GM19239 (cell line): ENCODE data around the gene AAK1.
"Not testable (repeated sequence)": the region's sequence is repeated elsewhere in the genome, so short reads cannot be mapped to it uniquely, and the experiment has no call there.

Source experiments
- DNase-seq: peaks from one replicate; pipeline ENCODE4 v3.0.0; 2011; ENCODE audit warnings: low spot score; ENCODE audit not compliant: insufficient read length
- FAIRE-seq: peaks from 2 replicates; lab custom pipeline; 2011; peaks lifted over from hg19 to GRCh38; lab: Jason Lieb, UNC

The AAK1 gene

DNA sequence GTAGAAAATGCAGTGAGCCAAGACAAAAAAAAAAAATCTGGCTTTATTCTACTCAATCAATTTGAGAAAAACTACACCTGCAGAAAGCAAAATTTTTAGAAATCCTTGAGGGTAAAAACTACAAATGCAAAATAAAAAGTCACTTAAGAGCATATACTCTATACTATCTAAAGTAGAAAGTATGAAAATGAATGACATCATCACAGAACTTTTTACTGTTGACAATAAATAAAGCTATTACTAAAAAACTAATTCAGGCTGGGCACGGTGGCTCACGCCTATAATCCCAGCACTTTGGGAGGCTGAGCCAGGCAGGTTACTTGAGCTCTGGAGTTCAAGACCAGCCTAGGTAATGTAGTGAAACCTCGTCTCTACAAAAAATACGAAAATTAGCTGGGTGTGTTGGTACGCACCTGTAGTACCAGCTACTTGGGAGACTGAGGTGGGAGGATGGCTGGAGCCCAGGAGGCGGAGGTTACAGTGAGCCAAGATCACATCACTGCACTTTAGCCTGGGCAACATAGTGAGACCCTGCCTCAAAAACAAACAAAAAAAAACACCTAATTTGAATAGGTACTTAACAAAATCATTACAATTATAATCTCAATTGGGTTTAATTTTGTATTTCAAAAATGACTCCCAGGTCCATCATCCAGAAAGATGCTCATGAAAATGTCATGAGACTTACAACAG is 213.9 kb downstream of the AAK1 start:
- FAIRE-seq (no peak), DNase-seq (no peak)

DNA sequence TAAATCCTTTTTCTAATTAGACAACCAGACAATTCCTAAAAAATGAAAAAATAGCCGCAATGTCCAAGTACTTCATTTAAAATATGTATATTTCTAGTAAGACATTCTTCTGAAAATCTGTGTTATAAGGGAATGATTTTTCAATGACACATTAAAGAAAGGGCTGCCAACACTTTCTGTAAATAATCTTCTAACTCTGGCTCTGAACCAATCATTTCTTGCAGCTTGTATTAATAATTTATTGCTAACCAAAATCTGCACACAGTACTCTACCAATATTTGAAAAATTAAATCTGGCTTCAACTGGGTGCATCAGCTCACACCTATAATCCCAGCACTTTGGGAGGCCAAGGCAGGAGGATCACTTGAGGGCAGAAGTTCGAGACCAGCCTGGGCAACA is 214.6 kb downstream of the AAK1 start:
- FAIRE-seq (no peak), DNase-seq (no peak)

DNA sequence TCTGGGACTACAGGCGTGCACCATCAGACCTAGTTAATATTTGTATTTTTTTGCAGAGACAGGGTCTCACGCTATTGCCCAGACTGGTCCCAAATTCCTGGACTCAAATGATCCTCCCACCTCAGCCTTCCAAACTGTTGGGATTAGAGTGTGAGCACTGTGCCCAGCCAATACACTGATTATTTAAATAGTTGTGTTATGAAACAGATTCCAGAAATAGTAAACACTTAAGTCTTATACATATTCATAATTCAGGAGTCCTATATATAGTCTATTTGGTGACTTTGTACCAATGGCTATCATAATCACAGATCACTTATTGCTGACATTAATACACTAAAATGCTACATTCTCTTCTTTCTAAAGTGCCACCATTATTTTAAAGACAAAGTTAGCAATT is 219.1 kb downstream of the AAK1 start:
- DNase-seq (no peak), FAIRE-seq (no peak)

DNA sequence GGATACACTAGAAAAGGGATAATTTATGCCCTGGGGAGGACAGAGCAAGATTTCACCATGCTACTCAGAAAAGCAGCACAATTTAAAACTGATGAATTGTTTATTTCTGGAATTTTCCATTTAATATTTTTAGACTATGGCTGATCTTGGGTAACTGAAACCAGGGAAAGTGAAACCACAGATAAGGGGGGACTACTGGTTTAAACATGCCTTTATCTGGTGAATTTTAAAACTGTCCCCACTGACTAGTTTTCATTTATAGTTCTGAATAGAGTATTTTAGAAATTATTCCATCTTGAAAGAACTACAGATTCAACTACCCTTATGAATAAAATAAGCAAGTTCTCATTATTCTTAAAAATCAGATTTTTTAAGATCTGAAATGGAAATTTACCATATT is 221.3 kb downstream of the AAK1 start:
- DNase-seq = no peak
- FAIRE-seq = no peak

DNA sequence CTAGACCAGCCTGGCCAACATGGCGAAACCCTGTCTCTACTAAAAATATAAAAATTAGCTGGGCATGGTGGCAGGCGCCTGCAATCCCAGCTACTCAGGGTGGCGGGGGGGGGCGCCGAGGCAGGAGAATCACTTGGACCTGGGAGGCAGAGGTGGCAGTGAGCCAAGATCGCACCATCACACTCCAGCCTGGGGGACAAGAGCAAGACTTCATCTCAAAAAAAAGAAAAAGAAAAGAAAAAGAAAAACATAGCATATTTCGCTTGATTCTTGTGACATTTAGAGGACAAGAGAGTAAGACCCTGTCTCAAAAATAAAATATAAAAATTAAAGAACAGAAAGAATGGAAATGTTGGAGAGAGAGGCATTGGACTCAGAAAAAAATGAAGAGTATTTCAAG is 224.4 kb downstream of the AAK1 start:
- DNase-seq, FAIRE-seq: not testable (repeated sequence)

DNA sequence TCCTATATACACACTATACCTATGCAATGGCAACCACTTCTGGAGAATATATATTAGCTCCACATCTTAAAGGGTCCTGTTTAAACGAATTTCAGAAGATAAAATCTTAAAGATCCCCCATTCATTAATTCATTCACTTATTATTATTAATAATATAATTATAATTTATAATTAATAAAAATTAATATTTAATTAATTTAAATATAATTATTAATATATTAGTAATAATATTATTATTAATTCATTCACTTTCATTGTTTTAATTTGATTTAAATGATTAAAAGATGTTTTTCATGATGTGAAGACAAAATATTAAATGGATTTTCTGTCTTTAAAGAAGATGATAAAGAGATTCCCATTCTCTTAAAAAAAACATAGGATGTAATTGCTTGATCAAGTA is 227.4 kb downstream of the AAK1 start:
- DNase-seq (no peak), FAIRE-seq (no peak)
